DMS53 treated with DMSO at 0.1 percent for 48 hours (cell line): ENCODE results near the gene ZNF474.
A peak's percentile ranks its signal among the peaks of the same experiment; 100 is the strongest.

ENCODE experiments used
- DNase-seq: peaks from one replicate; lab custom pipeline; 2025; ENCODE audit not compliant: unreplicated experiment; lab: John Stamatoyannopoulos, UW

Gene ZNF474

GRCh38 chr5:122114501-122114900 is 14.8 kb upstream of the ZNF474 start:
- no peak for DNase-seq

GRCh38 chr5:122118356-122118948 is 10.9 kb upstream of the ZNF474 start:
- no peak for DNase-seq

- no peak for DNase-seq
These were observed 10.1 kb upstream of the ZNF474 start for GRCh38 chr5:122119205-122119604.

- DNase-seq = no peak
These were observed 8.9 kb upstream of the ZNF474 start for GRCh38 chr5:122120493-122120892.

GRCh38 chr5:122120957-122121356 is 8.4 kb upstream of the ZNF474 start:
- no peak for DNase-seq

GRCh38 chr5:122121479-122122465 is 7.6 kb upstream of the ZNF474 start:
- DNase-seq = peak; percentile 9

- no peak for DNase-seq
These were observed 4.6 kb upstream of the ZNF474 start for GRCh38 chr5:122124766-122125165.

GRCh38 chr5:122126177-122126755 is 3.1 kb upstream of the ZNF474 start:
- no peak for DNase-seq

GRCh38 chr5:122126756-122127321 is 2.5 kb upstream of the ZNF474 start:
- DNase-seq = no peak

- DNase-seq = no peak
These were observed 806 bp downstream of the ZNF474 start for GRCh38 chr5:122130152-122130551.

- no peak for DNase-seq
These were observed 8.4 kb downstream of the ZNF474 start for GRCh38 chr5:122137702-122138101.

- no peak for DNase-seq
These were observed 9.0 kb downstream of the ZNF474 start for GRCh38 chr5:122138356-122138755.

- no peak for DNase-seq
These were observed 11.6 kb downstream of the ZNF474 start for GRCh38 chr5:122140900-122141299.

- no peak for DNase-seq
These were observed 12.4 kb downstream of the ZNF474 start for GRCh38 chr5:122141751-122142150.

- DNase-seq = no peak
These were observed 13.3 kb downstream of the ZNF474 start for GRCh38 chr5:122142480-122143164.

- no peak for DNase-seq
These were observed 14.9 kb downstream of the ZNF474 start for GRCh38 chr5:122144236-122144635.

- DNase-seq = no peak
These were observed 16.6 kb downstream of the ZNF474 start for GRCh38 chr5:122145906-122146305.

- no peak for DNase-seq
These were observed 20.2 kb downstream of the ZNF474 start for GRCh38 chr5:122149321-122150090.

GRCh38 chr5:122150215-122150614 is 20.9 kb downstream of the ZNF474 start:
- no peak for DNase-seq

GRCh38 chr5:122151640-122152039 is 22.3 kb downstream of the ZNF474 start:
- no peak for DNase-seq
